ENCODE data around the gene MDFIC.

MDFIC gene

GRCh38 chr7:115038158-115038557, 116.3 kb downstream of the MDFIC start:
- Histone ChIP-seq H3K27ac (ENCODE audit: low read length) (no peak overlapping the region), H3K9me2 (replicated peaks; ENCODE audit: insufficient read depth, low read length) (no peaks in the 10 kb centered on the region), H2AFZ (ENCODE audit: low read length) (no peak overlapping the region), H3K79me2 (ENCODE audit: low read length) (no peaks in the 10 kb centered on the region), H3K9me3 (replicated peaks; ENCODE audit: insufficient read depth, low read length) (no peaks in the 10 kb centered on the region), H3K4me1 (ENCODE audit: low read length) (peaks cover 19% of the 10 kb centered on the region), H3K4me2 (ENCODE audit: low read depth, low read length) (peak overlapping the region; percentile 61), H4K20me1 (ENCODE audit: insufficient read depth, low read length) (no peaks in the 10 kb centered on the region), H3K9ac (ENCODE audit: low read length) (no peak overlapping the region), H3K4me3 (ENCODE audit: low read length) (no peak overlapping the region), H3K36me3 (replicated peaks; ENCODE audit: insufficient read depth, low read length) (no peaks in the 10 kb centered on the region), H3K27me3 (replicated peaks; ENCODE audit: insufficient read depth, low read length) (no peaks in the 10 kb centered on the region), H3F3A (ENCODE audit: insufficient read depth, low read length) (peaks cover 5% of the 10 kb centered on the region)
- TF ChIP-seq CTCF (IDR thresholded peaks at IDR 0.05; ENCODE audit: low read length) (no peak), EZH2phosphoT487 (IDR thresholded peaks at IDR 0.05; ENCODE audit: low read length) (no peak), EZH2 (optimal IDR thresholded peaks at IDR 0.05; ENCODE audit: low read depth, low read length) (no peak)
- DNase-seq: peak; percentile 74

DNA sequence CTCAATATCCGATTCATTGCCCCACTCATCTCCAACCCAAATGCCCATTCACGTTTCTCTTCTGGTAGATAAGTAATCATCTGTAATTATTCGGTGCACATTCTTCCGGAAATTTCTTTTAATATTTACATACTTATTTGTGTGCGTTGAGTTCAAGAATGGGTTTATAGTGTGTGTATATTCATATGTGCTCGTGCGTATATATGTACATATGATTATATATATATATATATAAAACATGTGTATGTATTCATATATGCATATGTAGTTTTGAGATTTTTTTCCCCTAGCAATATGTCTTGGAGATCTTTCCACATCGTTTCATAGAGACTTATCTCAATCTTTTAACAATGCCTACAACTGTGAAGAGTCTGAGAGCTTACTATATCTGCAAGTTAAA, 118.2 kb downstream of the MDFIC start:
- H4K20me1 ChIP-seq (ENCODE audit: insufficient read depth, low read length): no peaks in the 10 kb centered on the region
- H3F3A ChIP-seq (ENCODE audit: insufficient read depth, low read length): peaks cover 5% of the 10 kb centered on the region
- no peak overlapping the region for H2AFZ ChIP-seq (ENCODE audit: low read length)
- no peak overlapping the region for H3K27ac ChIP-seq (ENCODE audit: low read length)
- H3K79me2 ChIP-seq (ENCODE audit: low read length): no peaks in the 10 kb centered on the region
- no peaks in the 10 kb centered on the region for H3K36me3 ChIP-seq (replicated peaks; ENCODE audit: insufficient read depth, low read length)
- H3K9me2 ChIP-seq (replicated peaks; ENCODE audit: insufficient read depth, low read length): no peaks in the 10 kb centered on the region
- H3K27me3 ChIP-seq (replicated peaks; ENCODE audit: insufficient read depth, low read length): no peaks in the 10 kb centered on the region
- no peaks in the 10 kb centered on the region for H3K9me3 ChIP-seq (replicated peaks; ENCODE audit: insufficient read depth, low read length)
- TF ChIP-seq EZH2phosphoT487 (IDR thresholded peaks at IDR 0.05; ENCODE audit: low read length) (no peak), CTCF (IDR thresholded peaks at IDR 0.05; ENCODE audit: low read length) (no peak), EZH2 (optimal IDR thresholded peaks at IDR 0.05; ENCODE audit: low read depth, low read length) (no peak)
- H3K9ac ChIP-seq (ENCODE audit: low read length): no peak overlapping the region
- H3K4me1 ChIP-seq (ENCODE audit: low read length): peaks cover 24% of the 10 kb centered on the region
- no peak overlapping the region for H3K4me2 ChIP-seq (ENCODE audit: low read depth, low read length)
- no peak for DNase-seq
- no peak overlapping the region for H3K4me3 ChIP-seq (ENCODE audit: low read length)

GRCh38 chr7:115040495-115040894, 118.6 kb downstream of the MDFIC start:
- Histone ChIP-seq H4K20me1 (ENCODE audit: insufficient read depth, low read length) (no peaks in the 10 kb centered on the region), H3K27ac (ENCODE audit: low read length) (no peak overlapping the region), H3K9me3 (replicated peaks; ENCODE audit: insufficient read depth, low read length) (no peaks in the 10 kb centered on the region), H3K9me2 (replicated peaks; ENCODE audit: insufficient read depth, low read length) (no peaks in the 10 kb centered on the region), H3K9ac (ENCODE audit: low read length) (no peak overlapping the region), H3K4me3 (ENCODE audit: low read length) (no peak overlapping the region), H3K27me3 (replicated peaks; ENCODE audit: insufficient read depth, low read length) (no peaks in the 10 kb centered on the region), H3K4me2 (ENCODE audit: low read depth, low read length) (no peak overlapping the region), H3K79me2 (ENCODE audit: low read length) (no peaks in the 10 kb centered on the region), H3F3A (ENCODE audit: insufficient read depth, low read length) (peaks cover 5% of the 10 kb centered on the region), H2AFZ (ENCODE audit: low read length) (no peak overlapping the region), H3K4me1 (ENCODE audit: low read length) (peaks cover 24% of the 10 kb centered on the region), H3K36me3 (replicated peaks; ENCODE audit: insufficient read depth, low read length) (no peaks in the 10 kb centered on the region)
- DNase-seq: no peak
- no peak for TF ChIP-seq EZH2 (optimal IDR thresholded peaks at IDR 0.05; ENCODE audit: low read depth, low read length)
- TF ChIP-seq CTCF (IDR thresholded peaks at IDR 0.05; ENCODE audit: low read length): no peak
- TF ChIP-seq EZH2phosphoT487 (IDR thresholded peaks at IDR 0.05; ENCODE audit: low read length): no peak

All from MM.1S (cell line).